Mesendoderm (in vitro differentiated cells): ENCODE measurements around the gene ARID5B.
A peak's percentile ranks its signal among the peaks of the same experiment; 100 is the strongest.

Experiments used
- DNase-seq: peaks from one replicate; pipeline ENCODE4 v3.0.0; 2013
- H2AK5ac ChIP-seq: 2 replicates; pipeline ENCODE4 v1.6.1; 2013; ENCODE audit warnings: low read length, inconsistent platforms
- H2BK120ac ChIP-seq: 2 replicates; pipeline ENCODE4 v1.6.1; 2013; ENCODE audit warnings: low read depth, mild to moderate bottlenecking, low read length, moderate library complexity, mixed read lengths
- H2BK15ac ChIP-seq: replicated peaks from 2 replicates; pipeline ENCODE4 v1.6.1; 2013; ENCODE audit warnings: low read depth, mild to moderate bottlenecking, moderate library complexity
- H2BK5ac ChIP-seq: 2 replicates; pipeline ENCODE4 v1.6.1; 2013; ENCODE audit warnings: low read length, inconsistent platforms
- H3K18ac ChIP-seq: 2 replicates; pipeline ENCODE4 v1.6.1; 2013; ENCODE audit warnings: mild to moderate bottlenecking, low read length, mixed read lengths
- H3K23ac ChIP-seq: one replicate; pipeline ENCODE4 v1.6.1; 2013; ENCODE audit warnings: low read length
- H3K27ac ChIP-seq: 2 replicates; pipeline ENCODE4 v1.5.1; 2013; ENCODE audit warnings: low read depth, mild to moderate bottlenecking, inconsistent platforms, low read length, moderate library complexity
- H3K27me3 ChIP-seq: 2 replicates; pipeline ENCODE4 v1.6.1; 2013; ENCODE audit warnings: low read length, control low read depth, mild to moderate bottlenecking, inconsistent platforms; ENCODE audit not compliant: insufficient read depth, poor library complexity
- H3K36me3 ChIP-seq: 2 replicates; pipeline ENCODE4 v1.6.1; 2013; ENCODE audit warnings: low read length, inconsistent platforms; ENCODE audit not compliant: control insufficient read depth, insufficient read depth
- H3K4ac ChIP-seq: one replicate; pipeline ENCODE4 v1.6.1; 2013; ENCODE audit warnings: low read depth, mild to moderate bottlenecking, low read length, moderate library complexity
- H3K4me1 ChIP-seq: 2 replicates; pipeline ENCODE4 v1.6.1; 2013; ENCODE audit warnings: low read depth, low read length, inconsistent platforms; ENCODE audit not compliant: control insufficient read depth
- H3K4me2 ChIP-seq: 2 replicates; pipeline ENCODE4 v1.6.1; 2013; ENCODE audit warnings: low read length
- H3K4me3 ChIP-seq: 2 replicates; pipeline ENCODE4 v1.5.1; 2013; ENCODE audit warnings: mild to moderate bottlenecking, low read length
- H3K56ac ChIP-seq: one replicate; pipeline ENCODE4 v1.6.1; 2013; ENCODE audit warnings: low read length
- H3K79me1 ChIP-seq: 2 replicates; pipeline ENCODE4 v1.6.1; 2013; ENCODE audit warnings: low read length, inconsistent platforms
- H3K79me2 ChIP-seq: 2 replicates; pipeline ENCODE4 v1.6.1; 2013; ENCODE audit warnings: mild to moderate bottlenecking, low read length; ENCODE audit not compliant: control insufficient read depth, insufficient read depth
- H3K9ac ChIP-seq: 2 replicates; pipeline ENCODE4 v1.6.1; 2013; ENCODE audit warnings: low read length, inconsistent platforms
- H4K5ac ChIP-seq: one replicate; pipeline ENCODE4 v1.6.1; 2013; ENCODE audit warnings: low read length
- H4K8ac ChIP-seq: one replicate; pipeline ENCODE4 v1.6.1; 2013; ENCODE audit warnings: low read depth, mild to moderate bottlenecking, control low read depth, low read length, moderate library complexity
- WGBS: extraction: QIAGEN DNeasy Blood & Tissue Kit; methylation state at CpG from one replicate; pipeline ENCODE4 v1.1.7; 2013; ENCODE audit warnings: low lambda C conversion rate, missing lambda C conversion rate; ENCODE audit not compliant: insufficient coverage; ENCODE audit errors: extremely low coverage; 5-methylcytosine and 5-hydroxymethylcytosine counted together

ARID5B gene

DNA sequence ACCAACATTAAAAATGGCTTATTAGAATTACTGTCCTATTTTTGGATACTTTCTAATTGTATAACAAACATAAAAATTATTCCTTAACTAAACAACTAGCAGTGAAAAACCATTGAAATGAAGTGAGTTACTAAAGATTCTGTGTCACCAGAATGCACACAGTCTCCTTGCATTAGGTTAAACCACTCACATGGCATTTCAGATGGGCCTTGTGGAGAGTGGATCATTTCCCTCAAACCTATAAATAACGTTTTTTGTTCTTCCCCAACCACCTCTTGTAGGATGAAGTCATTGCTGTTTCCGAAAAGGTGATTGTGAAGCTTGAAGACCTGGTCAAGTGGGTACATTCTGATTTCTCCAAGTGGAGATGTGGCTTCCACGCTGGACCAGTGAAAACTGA is 38.4 kb downstream of the ARID5B start:
- no CpG with 5 or more reads among the region's 3 CpGs for WGBS

GRCh38 chr10:61941202-61941681 is 39.7 kb downstream of the ARID5B start:
- no CpG with 5 or more reads among the region's 4 CpGs for WGBS
- no peak overlapping the region for H4K8ac ChIP-seq
- no peak overlapping the region for H3K18ac ChIP-seq
- no peak overlapping the region for H3K23ac ChIP-seq
- H3K4ac ChIP-seq = no peak overlapping the region
- H2BK120ac ChIP-seq = no peak overlapping the region
- no peak overlapping the region for H2BK15ac ChIP-seq
- no peaks in the 10 kb centered on the region for H3K79me1 ChIP-seq
- no peaks in the 10 kb centered on the region for H3K27me3 ChIP-seq
- H3K56ac ChIP-seq = no peak overlapping the region
- H3K4me1 ChIP-seq = no peaks in the 10 kb centered on the region
- H3K4me2 ChIP-seq = no peak overlapping the region
- no peaks in the 10 kb centered on the region for H3K79me2 ChIP-seq
- no peak overlapping the region for H4K5ac ChIP-seq
- no peak overlapping the region for H2AK5ac ChIP-seq
- no peak for DNase-seq
- H3K27ac ChIP-seq = no peak overlapping the region
- no peak overlapping the region for H2BK5ac ChIP-seq
- H3K4me3 ChIP-seq = no peak overlapping the region
- H3K36me3 ChIP-seq = no peaks in the 10 kb centered on the region
- no peak overlapping the region for H3K9ac ChIP-seq

More for the DNA sequence above, 38.4 kb downstream of the ARID5B start:
- Histone ChIP-seq H2BK5ac (no peak overlapping the region), H3K9ac (no peak overlapping the region), H3K79me1 (no peaks in the 10 kb centered on the region), H3K27me3 (no peaks in the 10 kb centered on the region), H3K4me3 (no peak overlapping the region), H2BK120ac (no peak overlapping the region), H3K27ac (no peak overlapping the region), H3K56ac (no peak overlapping the region), H3K36me3 (no peaks in the 10 kb centered on the region), H4K8ac (no peak overlapping the region), H3K18ac (no peak overlapping the region), H3K4me1 (no peaks in the 10 kb centered on the region), H3K79me2 (no peaks in the 10 kb centered on the region), H4K5ac (no peak overlapping the region), H2AK5ac (no peak overlapping the region), H3K4ac (no peak overlapping the region), H2BK15ac (no peak overlapping the region), H3K23ac (no peak overlapping the region), H3K4me2 (no peak overlapping the region)
- DNase-seq = no peak

DNA sequence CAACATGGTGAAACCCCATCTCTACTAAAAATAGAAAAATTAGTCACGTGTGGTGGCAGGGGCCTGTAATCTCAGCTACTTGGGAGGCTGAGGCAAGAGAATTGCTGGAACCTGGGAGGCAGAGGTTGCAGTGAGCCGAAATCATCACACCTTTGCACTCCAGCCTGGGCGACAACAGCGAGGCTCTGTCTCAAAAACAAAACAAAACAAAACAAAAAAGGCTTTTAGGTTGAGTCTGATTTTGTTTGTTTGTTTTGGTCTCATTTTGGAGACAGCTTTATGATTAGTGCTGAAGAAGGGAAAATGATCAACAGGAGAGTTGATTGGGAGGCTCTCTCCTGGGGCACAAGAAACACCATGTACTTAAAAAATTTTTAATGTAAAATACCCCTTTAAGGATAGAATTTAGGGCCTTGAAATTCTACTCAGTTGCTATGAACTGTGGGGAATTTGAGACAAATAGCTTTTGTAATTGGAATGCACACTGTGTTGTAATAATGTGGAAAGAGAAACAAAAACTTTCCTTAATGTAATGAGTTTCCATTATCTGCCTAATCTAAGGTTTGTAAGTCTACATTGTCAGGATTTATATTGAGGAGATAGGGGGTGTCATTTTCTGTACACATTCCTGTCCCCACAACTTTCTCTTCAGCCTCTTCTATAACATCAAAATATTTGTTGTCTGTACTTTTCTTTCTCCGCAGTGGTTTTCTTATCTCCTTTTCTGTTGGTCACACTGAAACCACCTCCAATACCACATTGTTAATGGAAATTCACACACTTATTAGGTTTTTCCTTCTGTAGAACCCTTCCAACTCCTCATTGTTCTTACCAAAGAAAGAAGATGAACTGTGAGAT is 41.3 kb downstream of the ARID5B start:
- Histone ChIP-seq H4K5ac (no peak overlapping the region), H3K4ac (no peak overlapping the region), H4K8ac (no peak overlapping the region), H3K27ac (no peak overlapping the region), H3K4me1 (no peaks in the 10 kb centered on the region), H3K36me3 (no peaks in the 10 kb centered on the region), H3K27me3 (no peaks in the 10 kb centered on the region), H2BK120ac (no peak overlapping the region), H2AK5ac (no peak overlapping the region), H3K79me2 (no peaks in the 10 kb centered on the region), H3K79me1 (no peaks in the 10 kb centered on the region), H3K4me2 (no peak overlapping the region), H3K4me3 (no peak overlapping the region), H3K23ac (no peak overlapping the region), H3K56ac (no peak overlapping the region), H3K9ac (no peak overlapping the region), H2BK5ac (no peak overlapping the region), H2BK15ac (no peak overlapping the region), H3K18ac (no peak overlapping the region)
- no CpG with 5 or more reads among the region's 5 CpGs for whole genome bisulfite sequencing
- DNase-seq = peak; percentile 14

GRCh38 chr10:61943674-61944378 is 42.3 kb downstream of the ARID5B start:
- Histone ChIP-seq H3K4me2 (no peak overlapping the region), H2AK5ac (no peak overlapping the region), H4K8ac (no peak overlapping the region), H4K5ac (no peak overlapping the region), H3K79me1 (no peaks in the 10 kb centered on the region), H3K36me3 (no peaks in the 10 kb centered on the region), H3K4me3 (no peak overlapping the region), H3K4me1 (no peaks in the 10 kb centered on the region), H2BK5ac (no peak overlapping the region), H3K27ac (no peak overlapping the region), H3K18ac (no peak overlapping the region), H3K27me3 (no peaks in the 10 kb centered on the region), H3K79me2 (no peaks in the 10 kb centered on the region), H3K9ac (no peak overlapping the region), H3K4ac (no peak overlapping the region), H2BK15ac (no peak overlapping the region), H3K23ac (no peak overlapping the region), H2BK120ac (no peak overlapping the region), H3K56ac (no peak overlapping the region)
- WGBS = no CpG with 5 or more reads among the region's 1 CpG
- DNase-seq = no peak

DNA sequence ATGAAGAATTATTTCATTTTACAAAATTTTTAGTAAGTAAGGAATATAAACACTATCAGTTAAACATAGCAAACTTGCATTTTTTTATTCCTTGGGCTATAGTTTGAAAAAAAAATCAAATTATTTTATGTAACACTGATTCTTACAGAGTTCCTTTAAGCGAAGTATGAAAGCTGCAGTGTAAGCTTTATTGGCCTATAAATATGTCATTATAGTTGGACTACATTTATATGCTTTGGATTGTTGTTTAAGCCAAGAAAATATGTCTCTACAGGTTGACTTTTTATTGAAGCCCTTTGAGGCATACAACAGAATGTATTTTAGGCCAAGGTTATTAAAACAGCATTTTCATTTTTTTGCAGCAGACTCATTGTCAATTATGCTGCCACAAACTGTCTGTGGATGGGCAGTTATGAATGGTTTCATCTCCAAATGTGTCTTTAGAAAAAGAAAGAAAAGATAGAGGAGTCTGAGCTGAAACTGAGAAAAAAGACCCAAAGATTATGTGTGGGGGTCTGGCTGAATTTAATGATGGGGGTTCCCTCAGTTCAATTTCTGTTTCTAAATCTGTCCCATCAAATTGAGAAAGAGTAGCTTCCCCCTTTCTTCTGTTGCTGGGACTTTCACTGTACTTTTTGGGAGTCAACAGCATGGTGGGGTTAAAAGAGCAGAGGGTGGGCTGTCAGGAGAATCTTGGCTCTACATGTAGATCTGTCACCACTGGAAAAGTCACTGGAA is 43.1 kb downstream of the ARID5B start:
- H2BK15ac ChIP-seq = no peak overlapping the region
- H3K9ac ChIP-seq = no peak overlapping the region
- H3K23ac ChIP-seq = no peak overlapping the region
- H3K4me2 ChIP-seq = no peak overlapping the region
- H2AK5ac ChIP-seq = no peak overlapping the region
- H3K27me3 ChIP-seq = no peaks in the 10 kb centered on the region
- H4K8ac ChIP-seq = no peak overlapping the region
- no peak overlapping the region for H3K27ac ChIP-seq
- WGBS = no CpG with 5 or more reads among the region's 1 CpG
- no peak overlapping the region for H4K5ac ChIP-seq
- no peak overlapping the region for H3K4ac ChIP-seq
- H3K36me3 ChIP-seq = no peaks in the 10 kb centered on the region
- H3K56ac ChIP-seq = no peak overlapping the region
- no peak overlapping the region for H2BK120ac ChIP-seq
- no peak overlapping the region for H3K4me3 ChIP-seq
- H3K79me1 ChIP-seq = no peaks in the 10 kb centered on the region
- no peak overlapping the region for H3K18ac ChIP-seq
- no peaks in the 10 kb centered on the region for H3K79me2 ChIP-seq
- no peak for DNase-seq
- no peak overlapping the region for H2BK5ac ChIP-seq
- H3K4me1 ChIP-seq = no peaks in the 10 kb centered on the region
